ENCODE measurements around the gene MAP3K10.

The MAP3K10 gene

DNA sequence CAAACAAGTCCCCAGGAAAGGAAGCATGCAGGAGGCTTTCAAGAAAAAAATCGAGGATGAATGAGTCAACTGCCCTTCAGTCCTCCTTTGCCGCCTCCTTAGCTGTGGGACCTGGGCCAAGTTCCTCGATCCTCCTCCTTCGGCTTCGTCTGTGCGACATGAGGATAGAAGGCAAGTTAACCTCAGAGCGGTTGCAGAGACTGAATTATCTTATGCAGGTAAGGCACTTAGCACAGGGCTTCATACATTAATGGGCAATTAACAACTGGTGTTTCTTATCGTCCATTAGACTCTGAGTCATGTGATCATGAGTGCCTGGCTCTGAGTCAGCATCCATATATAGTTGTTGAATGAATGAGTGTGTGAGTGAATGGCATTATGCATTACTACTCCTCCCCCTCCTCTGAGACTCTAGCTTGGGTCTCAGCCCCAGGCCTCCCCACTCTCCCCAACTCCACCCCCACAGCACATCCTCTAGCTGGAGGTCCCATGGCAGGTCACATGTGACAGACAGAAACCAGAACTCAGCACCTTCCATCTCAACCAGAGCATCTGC lies 28.6 kb downstream of the MAP3K10 start:
- H3K27me3 ChIP-seq, result peaks cover 98% of the 10 kb centered on the region
- H3K4me1 ChIP-seq (ENCODE audit: control insufficient read depth in 1 of 2, insufficient read depth in 1 of 2, low read depth in 1 of 2, low read length in 1 of 2), result no peaks in the 10 kb centered on the region
- H3K4me3 ChIP-seq (ENCODE audit: low read depth in 1 of 2, low read length in 1 of 2), result no peak overlapping the region
- no peaks in the 10 kb centered on the region for H3K9me3 ChIP-seq
- no peaks in the 10 kb centered on the region for H3K36me3 ChIP-seq
- H3K27ac ChIP-seq, result no peak overlapping the region
- TF ChIP-seq, protein P1, sequence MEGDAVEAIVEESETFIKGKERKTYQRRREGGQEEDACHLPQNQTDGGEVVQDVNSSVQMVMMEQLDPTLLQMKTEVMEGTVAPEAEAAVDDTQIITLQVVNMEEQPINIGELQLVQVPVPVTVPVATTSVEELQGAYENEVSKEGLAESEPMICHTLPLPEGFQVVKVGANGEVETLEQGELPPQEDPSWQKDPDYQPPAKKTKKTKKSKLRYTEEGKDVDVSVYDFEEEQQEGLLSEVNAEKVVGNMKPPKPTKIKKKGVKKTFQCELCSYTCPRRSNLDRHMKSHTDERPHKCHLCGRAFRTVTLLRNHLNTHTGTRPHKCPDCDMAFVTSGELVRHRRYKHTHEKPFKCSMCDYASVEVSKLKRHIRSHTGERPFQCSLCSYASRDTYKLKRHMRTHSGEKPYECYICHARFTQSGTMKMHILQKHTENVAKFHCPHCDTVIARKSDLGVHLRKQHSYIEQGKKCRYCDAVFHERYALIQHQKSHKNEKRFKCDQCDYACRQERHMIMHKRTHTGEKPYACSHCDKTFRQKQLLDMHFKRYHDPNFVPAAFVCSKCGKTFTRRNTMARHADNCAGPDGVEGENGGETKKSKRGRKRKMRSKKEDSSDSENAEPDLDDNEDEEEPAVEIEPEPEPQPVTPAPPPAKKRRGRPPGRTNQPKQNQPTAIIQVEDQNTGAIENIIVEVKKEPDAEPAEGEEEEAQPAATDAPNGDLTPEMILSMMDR (IDR thresholded peaks at IDR 0.05), result no peak

DNA sequence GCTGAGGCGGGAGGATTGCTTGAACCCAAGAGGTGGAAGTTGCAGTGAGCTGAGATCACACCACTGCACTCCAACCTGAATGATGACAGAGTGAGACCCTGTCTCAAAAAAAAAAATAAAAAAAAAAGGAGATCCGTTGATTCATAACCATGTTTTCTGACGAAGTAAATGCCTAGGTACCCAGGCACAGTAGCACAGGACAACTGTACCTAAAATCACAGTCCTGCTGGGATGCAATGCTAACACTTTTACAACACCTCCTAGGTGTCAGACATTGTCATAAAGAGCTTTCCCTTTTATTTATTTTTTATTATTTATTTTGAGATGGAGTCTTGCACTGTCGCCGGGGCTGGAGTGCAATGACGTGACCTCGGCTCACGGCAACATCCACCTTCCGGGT lies 29.4 kb downstream of the MAP3K10 start:
- Histone ChIP-seq H3K27me3 (peaks cover 100% of the 10 kb centered on the region), H3K4me3 (ENCODE audit: low read depth in 1 of 2, low read length in 1 of 2) (no peak overlapping the region), H3K4me1 (ENCODE audit: control insufficient read depth in 1 of 2, insufficient read depth in 1 of 2, low read depth in 1 of 2, low read length in 1 of 2) (no peaks in the 10 kb centered on the region), H3K27ac (no peak overlapping the region), H3K9me3 (no peaks in the 10 kb centered on the region), H3K36me3 (no peaks in the 10 kb centered on the region)
- TF ChIP-seq, protein P1 (IDR thresholded peaks at IDR 0.05), result no peak

DNA sequence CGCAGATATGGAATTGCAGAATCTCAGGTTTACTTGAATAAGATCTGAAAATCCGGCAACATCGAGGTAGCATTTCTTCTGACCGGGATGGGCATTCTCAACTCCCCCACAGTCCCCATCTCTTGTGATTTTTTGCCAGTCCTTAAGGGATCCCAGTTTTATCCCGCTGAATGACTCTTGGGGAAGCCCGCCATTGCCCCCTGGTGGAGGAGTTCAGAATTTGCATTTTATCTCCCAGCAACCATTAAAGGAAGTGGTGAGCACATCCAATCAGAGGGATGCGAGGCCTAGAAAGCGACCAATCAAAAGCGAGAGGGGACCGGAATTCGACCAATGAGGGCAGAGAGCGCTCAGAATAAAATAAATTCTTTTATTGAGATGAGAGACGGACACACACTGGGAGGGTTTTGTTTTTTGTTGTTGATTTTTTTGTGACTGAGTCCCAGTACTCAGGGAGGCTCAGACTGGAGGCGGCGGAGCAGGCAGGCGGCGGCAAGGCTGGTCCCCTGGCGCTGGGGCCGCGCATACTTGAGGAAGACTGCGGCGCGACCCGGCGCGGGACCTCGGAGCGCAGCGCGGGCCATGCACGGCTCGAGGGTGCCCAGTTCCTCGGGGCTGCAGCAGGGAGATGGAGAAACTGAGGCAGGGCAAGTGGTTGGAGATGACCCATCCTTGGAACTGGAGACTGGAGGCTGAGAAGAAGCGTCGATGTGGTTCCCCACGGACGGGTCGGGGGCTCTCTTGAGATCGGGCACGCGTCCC lies 30.8 kb downstream of the MAP3K10 start:
- H3K27me3 ChIP-seq, result peaks cover 100% of the 10 kb centered on the region
- no peak overlapping the region for H3K4me3 ChIP-seq (ENCODE audit: low read depth in 1 of 2, low read length in 1 of 2)
- H3K4me1 ChIP-seq (ENCODE audit: control insufficient read depth in 1 of 2, insufficient read depth in 1 of 2, low read depth in 1 of 2, low read length in 1 of 2), result no peaks in the 10 kb centered on the region
- H3K9me3 ChIP-seq, result no peaks in the 10 kb centered on the region
- H3K36me3 ChIP-seq, result no peaks in the 10 kb centered on the region
- TF ChIP-seq, protein P1 (IDR thresholded peaks at IDR 0.05), result peak; percentile 70
- H3K27ac ChIP-seq, result no peak overlapping the region

DNA sequence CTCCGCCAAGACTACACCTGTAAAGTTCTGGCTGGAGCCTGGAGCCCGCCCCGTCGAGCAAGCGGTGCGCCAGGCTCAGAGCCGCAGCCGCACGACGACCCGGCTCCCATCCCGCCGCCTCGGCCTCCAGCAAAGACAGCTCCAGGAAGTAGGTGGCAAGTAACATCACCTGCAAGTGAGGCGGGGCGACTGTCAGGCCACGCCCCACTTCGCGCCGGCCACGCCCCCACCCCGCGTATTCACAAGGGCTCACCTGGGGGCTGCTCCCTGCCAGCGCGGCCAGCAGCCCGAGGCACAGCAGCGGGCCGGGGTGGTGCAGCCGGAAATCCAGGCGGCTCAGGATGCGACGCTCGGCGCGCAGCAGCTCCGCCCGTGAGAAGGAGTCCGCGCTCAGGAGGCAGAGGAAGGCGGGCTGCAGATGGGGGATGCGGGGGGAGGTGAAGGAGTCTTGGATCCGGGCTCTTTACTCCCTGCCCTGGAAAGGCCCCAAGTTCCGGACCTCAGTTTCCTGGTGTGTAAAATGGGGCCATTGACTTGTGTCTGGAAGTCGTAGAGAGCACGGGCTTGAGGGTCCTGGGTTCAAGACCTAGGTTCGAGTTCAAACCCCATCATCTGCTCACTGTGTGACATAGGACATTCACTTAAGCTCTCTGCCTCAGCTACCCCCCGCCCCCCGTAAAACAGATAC lies 32.1 kb downstream of the MAP3K10 start:
- no peak overlapping the region for H3K4me3 ChIP-seq (ENCODE audit: low read depth in 1 of 2, low read length in 1 of 2)
- H3K27ac ChIP-seq, result no peak overlapping the region
- peaks cover 100% of the 10 kb centered on the region for H3K27me3 ChIP-seq
- no peaks in the 10 kb centered on the region for H3K4me1 ChIP-seq (ENCODE audit: control insufficient read depth in 1 of 2, insufficient read depth in 1 of 2, low read depth in 1 of 2, low read length in 1 of 2)
- no peaks in the 10 kb centered on the region for H3K36me3 ChIP-seq
- TF ChIP-seq, protein P1 (IDR thresholded peaks at IDR 0.05), result no peak
- no peaks in the 10 kb centered on the region for H3K9me3 ChIP-seq

DNA sequence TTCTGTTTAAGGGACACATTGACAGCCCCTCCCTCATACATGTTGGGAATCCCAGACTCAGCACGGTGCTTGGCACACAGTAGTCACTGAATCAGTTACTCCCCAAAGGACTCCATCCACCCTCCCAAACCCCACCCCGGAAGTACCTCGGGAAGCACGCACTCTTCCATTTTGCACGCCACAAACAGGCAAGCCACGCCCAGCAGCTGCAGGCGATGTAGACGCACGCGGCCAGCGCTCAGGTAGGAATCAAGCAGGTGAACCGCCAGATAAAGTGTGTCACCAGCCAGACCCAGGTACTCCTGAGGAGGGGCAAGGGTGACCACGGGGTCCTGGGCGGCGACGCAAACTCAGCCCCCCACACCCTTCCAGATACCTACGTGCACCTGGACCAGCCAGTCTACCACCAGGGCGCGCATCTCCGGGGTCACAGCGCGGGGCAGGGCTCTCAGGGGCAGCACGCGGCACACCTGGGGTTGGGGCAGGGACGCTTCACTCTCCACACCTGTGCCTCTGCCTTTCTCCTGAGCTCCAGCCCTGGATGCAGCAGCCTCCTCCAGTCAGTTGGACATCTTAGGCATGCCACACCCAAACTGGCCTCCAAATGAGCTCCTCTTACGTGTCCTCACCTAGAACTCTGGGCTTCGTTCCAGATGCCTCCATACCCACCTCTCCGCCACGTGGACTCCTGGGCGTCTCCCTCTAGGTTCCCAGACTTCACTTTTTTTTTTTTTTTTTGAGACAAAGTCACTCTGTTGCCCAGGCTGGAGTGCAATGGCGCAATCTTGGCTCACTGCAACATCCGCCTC lies 33.3 kb downstream of the MAP3K10 start:
- no peaks in the 10 kb centered on the region for H3K4me1 ChIP-seq (ENCODE audit: control insufficient read depth in 1 of 2, insufficient read depth in 1 of 2, low read depth in 1 of 2, low read length in 1 of 2)
- no peaks in the 10 kb centered on the region for H3K36me3 ChIP-seq
- H3K27me3 ChIP-seq, result peaks cover 100% of the 10 kb centered on the region
- no peak overlapping the region for H3K27ac ChIP-seq
- no peak overlapping the region for H3K4me3 ChIP-seq (ENCODE audit: low read depth in 1 of 2, low read length in 1 of 2)
- TF ChIP-seq, protein P1 (IDR thresholded peaks at IDR 0.05), result no peak
- H3K9me3 ChIP-seq, result no peaks in the 10 kb centered on the region

Data from neutrophil (primary cell).